Measurements from ENCODE around the gene NME4.
A peak's percentile ranks its signal among the peaks of the same experiment; 100 is the strongest.

The NME4 gene

GRCh38 chr16:363766-364490, 33.1 kb upstream of the NME4 start:
- DNase-seq: no peak

- no peak for DNase-seq
Measured at GRCh38 chr16:364595-365491, 32.2 kb upstream of the NME4 start.

- no peak for DNase-seq
Measured at GRCh38 chr16:366476-366875, 30.5 kb upstream of the NME4 start.

GRCh38 chr16:367333-367903, 29.6 kb upstream of the NME4 start:
- DNase-seq: no peak

GRCh38 chr16:368388-369158, 28.4 kb upstream of the NME4 start:
- DNase-seq: no peak

GRCh38 chr16:369275-369865, 27.6 kb upstream of the NME4 start:
- no peak for DNase-seq

- DNase-seq: no peak
Measured at GRCh38 chr16:369866-370436, 27.0 kb upstream of the NME4 start.

GRCh38 chr16:370443-370842, 26.6 kb upstream of the NME4 start, which contains the start of gene MRPL28:
Gene MRPL28, minus strand, starts transcription at chr16:370538. Its CDS starts 320 bp downstream, at chr16:370218.
- DNase-seq: peak; percentile 81 to 84

- DNase-seq: no peak
Measured at GRCh38 chr16:370979-371514, 26.0 kb upstream of the NME4 start.

- no peak for DNase-seq
Measured at GRCh38 chr16:371515-372301, 25.3 kb upstream of the NME4 start.

GRCh38 chr16:372302-372983, 24.6 kb upstream of the NME4 start:
- DNase-seq: no peak

GRCh38 chr16:373020-373598, 23.9 kb upstream of the NME4 start:
- no peak for DNase-seq

- no peak for DNase-seq
Measured at GRCh38 chr16:373848-374615, 23.0 kb upstream of the NME4 start.

- no peak for DNase-seq
Measured at GRCh38 chr16:374616-374926, 22.4 kb upstream of the NME4 start.

GRCh38 chr16:375212-375611, 21.8 kb upstream of the NME4 start:
- no peak for DNase-seq

GRCh38 chr16:375927-376816, 20.8 kb upstream of the NME4 start:
- DNase-seq: no peak

GRCh38 chr16:376817-377418, 20.1 kb upstream of the NME4 start:
- DNase-seq: no peak

- DNase-seq: no peak
Measured at GRCh38 chr16:377419-377951, 19.5 kb upstream of the NME4 start.
